T-helper 1 cell treated with Interleukin-12 subunit alpha and Interleukin-12 subunit beta and Interleukin-4 antibody, amounts not matched to agents 30 μg/mL and 1 μg/mL, for 36 hours (primary cell): Measurements from ENCODE around the gene WDR4.
"Not testable (repeated sequence)": the region's sequence is repeated elsewhere in the genome, so short reads cannot be mapped to it uniquely, and the experiment has no call there.

ENCODE experiments used
- H3K27ac Mint-ChIP-seq: one replicate; pipeline ENCODE4 v1.8.0; 2021; ENCODE audit warnings: mild to moderate bottlenecking, mixed read lengths
- H3K27me3 Mint-ChIP-seq: one replicate; pipeline ENCODE4 v1.8.0; 2021; ENCODE audit warnings: low read depth, mixed read lengths
- H3K36me3 Mint-ChIP-seq: one replicate; pipeline ENCODE4 v1.8.0; 2021; ENCODE audit warnings: low read depth, mixed read lengths
- H3K4me1 Mint-ChIP-seq: one replicate; pipeline ENCODE4 v1.8.0; 2021; ENCODE audit warnings: low read depth, mixed read lengths
- H3K4me3 Mint-ChIP-seq: one replicate; pipeline ENCODE4 v1.8.0; 2021; ENCODE audit warnings: mild to moderate bottlenecking, moderate library complexity, mixed read lengths
- H3K9me3 Mint-ChIP-seq: one replicate; pipeline ENCODE4 v1.8.0; 2021; ENCODE audit warnings: mixed read lengths

The WDR4 gene

DNA sequence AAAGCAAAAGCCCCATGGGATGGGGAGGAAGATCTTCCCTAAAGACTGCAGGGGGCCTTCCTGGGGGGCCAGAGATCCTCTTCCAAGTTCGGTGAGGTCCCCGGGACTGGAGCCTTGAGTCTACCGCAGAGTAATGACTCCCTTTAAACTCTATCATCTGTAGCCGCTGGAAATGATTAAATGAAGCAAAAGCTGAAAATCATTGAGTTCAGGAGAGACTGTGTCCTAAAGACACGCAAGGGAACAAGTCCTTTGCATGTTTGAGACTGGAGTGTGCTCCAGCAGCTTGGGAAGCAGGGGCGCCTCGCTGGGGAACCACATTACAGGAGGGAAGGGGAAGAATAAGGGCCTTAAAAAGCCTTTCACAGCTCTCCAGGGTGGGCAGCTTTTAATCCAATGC lies 70.2 kb downstream of the WDR4 start:
- Mint-ChIP-seq H3K4me3 (no peak overlapping the region), H3K4me1 (no peaks in the 10 kb centered on the region), H3K27me3 (peaks cover 43% of the 10 kb centered on the region), H3K36me3 (no peaks in the 10 kb centered on the region), H3K9me3 (no peaks in the 10 kb centered on the region), H3K27ac (no peak overlapping the region)

DNA sequence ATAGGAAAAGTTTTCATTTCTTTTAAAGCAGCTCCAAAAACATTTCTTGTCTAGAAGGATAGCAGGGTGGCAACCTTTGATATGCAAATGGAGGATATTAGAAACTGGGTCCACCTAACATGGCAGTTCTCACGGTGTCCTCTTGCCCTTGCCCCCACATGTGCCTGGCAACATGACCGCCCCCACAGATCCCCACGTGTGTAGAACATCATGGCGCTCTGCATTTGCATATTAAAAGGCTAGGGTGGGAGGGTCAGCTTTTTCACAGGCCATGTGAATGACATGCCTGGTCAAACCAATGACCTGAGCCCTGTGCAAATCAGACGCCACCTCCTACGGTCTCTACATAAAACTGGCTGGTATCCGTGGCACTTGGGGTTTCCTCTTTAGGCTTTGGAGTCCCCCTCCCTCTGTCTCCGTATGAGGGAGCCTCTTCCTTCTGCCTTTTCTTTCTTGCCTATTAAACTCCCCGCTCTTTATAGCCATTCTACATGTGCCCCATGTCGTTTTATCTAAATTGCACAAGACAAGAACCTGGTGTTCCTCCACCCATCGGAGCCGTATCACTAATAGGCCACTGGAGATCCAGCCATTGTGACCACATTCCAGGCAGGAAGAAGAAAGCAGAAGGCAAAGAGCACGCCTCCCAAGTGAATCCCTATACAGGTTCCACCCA lies 71.3 kb downstream of the WDR4 start:
- Mint-ChIP-seq H3K27ac (no peak overlapping the region), H3K27me3 (peaks cover 40% of the 10 kb centered on the region), H3K36me3 (no peaks in the 10 kb centered on the region), H3K4me3 (no peak overlapping the region), H3K4me1 (no peaks in the 10 kb centered on the region), H3K9me3 (no peaks in the 10 kb centered on the region)

DNA sequence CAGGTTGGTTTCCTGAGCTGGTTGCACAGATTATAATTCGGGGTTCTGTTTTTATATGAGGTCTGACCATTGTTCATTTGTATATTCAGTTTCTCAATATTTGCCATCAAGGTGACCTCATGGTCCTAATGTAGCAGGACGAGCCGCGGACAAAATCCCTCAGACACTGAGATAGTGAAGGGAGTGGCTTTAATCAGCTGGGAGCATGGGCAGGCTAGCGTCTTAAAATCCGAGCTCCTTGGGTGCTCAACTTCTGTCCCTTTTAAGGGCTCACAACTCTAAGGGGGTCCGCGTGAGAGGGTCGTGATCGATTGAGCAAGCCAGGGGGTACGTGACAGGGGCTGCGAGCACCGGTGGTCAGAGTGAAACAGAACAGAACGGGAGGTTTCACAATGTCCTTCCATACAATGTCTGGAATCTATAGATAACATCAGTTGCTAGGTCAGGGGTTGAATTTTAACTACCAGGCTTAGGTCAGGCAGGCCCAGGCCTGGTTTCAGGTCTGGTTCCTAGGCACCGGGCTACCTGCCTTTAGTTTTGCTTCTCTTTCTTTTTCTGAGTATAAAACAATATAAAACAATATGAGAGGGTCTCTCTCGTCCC lies 71.9 kb downstream of the WDR4 start:
- H3K4me3 Mint-ChIP-seq, H3K36me3 Mint-ChIP-seq, H3K27ac Mint-ChIP-seq, H3K9me3 Mint-ChIP-seq, H3K4me1 Mint-ChIP-seq: not testable (repeated sequence)
- H3K27me3 Mint-ChIP-seq = peaks cover 38% of the 10 kb centered on the region

DNA sequence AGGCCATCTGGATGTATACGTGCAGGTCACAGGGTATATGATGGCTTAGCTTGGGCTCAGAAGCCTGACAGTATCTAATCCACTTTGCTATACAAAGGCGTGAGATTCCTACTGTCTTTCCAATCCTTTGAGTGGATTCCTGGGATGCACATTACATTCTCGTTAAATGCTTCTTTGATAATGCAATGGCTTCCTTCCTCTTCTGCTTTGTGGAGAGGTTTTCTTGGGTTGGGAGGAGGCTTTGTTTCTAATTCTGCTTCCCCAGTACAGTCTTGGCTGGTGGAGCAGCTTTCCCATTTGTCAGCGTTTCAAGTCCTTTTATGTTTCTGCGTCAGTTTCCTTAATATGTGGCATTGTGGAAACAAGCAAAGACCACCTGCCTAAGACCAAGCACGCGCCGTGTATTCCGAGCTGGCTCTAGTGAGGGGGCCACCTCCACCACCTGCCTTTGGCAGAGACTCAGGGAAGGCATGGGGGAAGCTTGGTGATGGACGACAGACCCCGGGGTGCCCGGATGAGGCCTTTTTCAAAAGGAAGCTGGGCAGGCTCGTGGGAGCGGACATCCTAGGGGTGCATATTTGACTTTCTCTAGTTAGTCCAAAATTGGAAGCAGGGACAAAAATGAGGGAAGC lies 72.7 kb downstream of the WDR4 start:
- Mint-ChIP-seq H3K4me1 (no peaks in the 10 kb centered on the region), H3K9me3 (no peaks in the 10 kb centered on the region), H3K4me3 (no peak overlapping the region), H3K36me3 (no peaks in the 10 kb centered on the region), H3K27me3 (peaks cover 35% of the 10 kb centered on the region), H3K27ac (no peak overlapping the region)

DNA sequence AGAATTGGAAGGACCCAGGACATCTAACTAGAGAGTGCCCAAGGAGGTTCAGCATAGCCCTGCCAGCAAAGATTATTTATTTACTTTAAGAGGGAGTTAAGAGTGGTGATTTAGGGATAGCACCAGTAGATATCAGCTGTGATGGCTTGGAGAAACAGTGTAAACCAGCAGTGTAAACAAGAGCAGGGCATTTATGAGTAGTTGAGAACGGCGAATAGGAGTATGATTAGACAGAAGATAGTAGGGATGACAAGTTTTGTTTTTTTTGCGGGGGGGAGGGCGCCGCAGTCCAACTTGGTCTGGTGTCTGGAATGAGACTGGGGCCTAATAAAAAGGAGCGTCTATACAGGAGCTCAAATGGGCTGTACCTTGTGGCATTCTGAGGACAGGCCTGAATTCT lies 77.7 kb downstream of the WDR4 start:
- H3K4me1 Mint-ChIP-seq, H3K36me3 Mint-ChIP-seq, H3K27ac Mint-ChIP-seq, H3K9me3 Mint-ChIP-seq, H3K4me3 Mint-ChIP-seq: not testable (repeated sequence)
- H3K27me3 Mint-ChIP-seq = peaks cover 23% of the 10 kb centered on the region

DNA sequence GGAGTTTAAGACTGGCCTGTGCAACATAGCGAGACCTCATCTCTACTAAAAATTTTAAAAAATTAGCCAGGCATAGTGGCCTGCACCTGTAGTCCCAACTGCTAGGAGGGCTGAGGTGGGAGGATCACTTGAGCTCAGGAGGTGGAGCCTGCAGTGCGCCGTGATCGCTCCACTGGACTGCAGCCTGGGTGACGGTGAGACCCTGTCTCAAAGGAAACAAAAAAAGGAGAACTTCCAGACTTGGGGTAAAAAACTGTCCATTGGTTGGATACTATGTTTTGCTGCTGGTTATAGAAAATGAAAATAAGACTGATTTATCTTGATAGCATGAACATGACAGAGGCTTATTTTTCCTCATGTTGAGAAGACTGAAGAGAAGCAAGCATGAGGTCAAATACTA lies 79.4 kb downstream of the WDR4 start:
- Mint-ChIP-seq H3K36me3 (no peaks in the 10 kb centered on the region), H3K4me1 (peaks cover 4% of the 10 kb centered on the region), H3K9me3 (no peaks in the 10 kb centered on the region), H3K4me3 (no peak overlapping the region), H3K27me3 (peaks cover 17% of the 10 kb centered on the region), H3K27ac (no peak overlapping the region)

DNA sequence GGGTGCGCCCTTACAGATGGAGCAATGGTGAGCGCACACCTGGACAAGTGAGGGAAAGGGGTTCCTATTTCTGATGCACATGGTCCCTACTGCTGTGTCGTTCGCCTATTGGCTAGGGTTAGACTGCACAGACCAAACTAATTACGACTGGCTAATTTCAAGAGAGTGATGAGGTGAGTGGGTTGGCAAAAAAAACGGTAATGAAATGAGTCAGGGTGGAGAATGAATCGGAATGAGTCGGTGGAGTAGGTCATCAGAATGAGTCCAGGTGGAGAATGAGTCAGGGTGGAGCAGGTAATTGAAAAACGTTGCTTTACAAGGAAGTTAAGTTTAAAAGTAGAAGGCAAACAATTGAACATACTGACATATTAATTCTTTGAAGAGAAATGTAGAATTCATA lies 79.8 kb downstream of the WDR4 start:
- Mint-ChIP-seq H3K27ac (no peak overlapping the region), H3K9me3 (no peaks in the 10 kb centered on the region), H3K27me3 (peaks cover 14% of the 10 kb centered on the region), H3K36me3 (no peaks in the 10 kb centered on the region), H3K4me1 (peaks cover 4% of the 10 kb centered on the region), H3K4me3 (no peak overlapping the region)
